ENCODE measurements around the gene XRN2.
A peak's percentile ranks its signal among the peaks of the same experiment; 100 is the strongest.

Gene XRN2, protein sequence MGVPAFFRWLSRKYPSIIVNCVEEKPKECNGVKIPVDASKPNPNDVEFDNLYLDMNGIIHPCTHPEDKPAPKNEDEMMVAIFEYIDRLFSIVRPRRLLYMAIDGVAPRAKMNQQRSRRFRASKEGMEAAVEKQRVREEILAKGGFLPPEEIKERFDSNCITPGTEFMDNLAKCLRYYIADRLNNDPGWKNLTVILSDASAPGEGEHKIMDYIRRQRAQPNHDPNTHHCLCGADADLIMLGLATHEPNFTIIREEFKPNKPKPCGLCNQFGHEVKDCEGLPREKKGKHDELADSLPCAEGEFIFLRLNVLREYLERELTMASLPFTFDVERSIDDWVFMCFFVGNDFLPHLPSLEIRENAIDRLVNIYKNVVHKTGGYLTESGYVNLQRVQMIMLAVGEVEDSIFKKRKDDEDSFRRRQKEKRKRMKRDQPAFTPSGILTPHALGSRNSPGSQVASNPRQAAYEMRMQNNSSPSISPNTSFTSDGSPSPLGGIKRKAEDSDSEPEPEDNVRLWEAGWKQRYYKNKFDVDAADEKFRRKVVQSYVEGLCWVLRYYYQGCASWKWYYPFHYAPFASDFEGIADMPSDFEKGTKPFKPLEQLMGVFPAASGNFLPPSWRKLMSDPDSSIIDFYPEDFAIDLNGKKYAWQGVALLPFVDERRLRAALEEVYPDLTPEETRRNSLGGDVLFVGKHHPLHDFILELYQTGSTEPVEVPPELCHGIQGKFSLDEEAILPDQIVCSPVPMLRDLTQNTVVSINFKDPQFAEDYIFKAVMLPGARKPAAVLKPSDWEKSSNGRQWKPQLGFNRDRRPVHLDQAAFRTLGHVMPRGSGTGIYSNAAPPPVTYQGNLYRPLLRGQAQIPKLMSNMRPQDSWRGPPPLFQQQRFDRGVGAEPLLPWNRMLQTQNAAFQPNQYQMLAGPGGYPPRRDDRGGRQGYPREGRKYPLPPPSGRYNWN

DNA sequence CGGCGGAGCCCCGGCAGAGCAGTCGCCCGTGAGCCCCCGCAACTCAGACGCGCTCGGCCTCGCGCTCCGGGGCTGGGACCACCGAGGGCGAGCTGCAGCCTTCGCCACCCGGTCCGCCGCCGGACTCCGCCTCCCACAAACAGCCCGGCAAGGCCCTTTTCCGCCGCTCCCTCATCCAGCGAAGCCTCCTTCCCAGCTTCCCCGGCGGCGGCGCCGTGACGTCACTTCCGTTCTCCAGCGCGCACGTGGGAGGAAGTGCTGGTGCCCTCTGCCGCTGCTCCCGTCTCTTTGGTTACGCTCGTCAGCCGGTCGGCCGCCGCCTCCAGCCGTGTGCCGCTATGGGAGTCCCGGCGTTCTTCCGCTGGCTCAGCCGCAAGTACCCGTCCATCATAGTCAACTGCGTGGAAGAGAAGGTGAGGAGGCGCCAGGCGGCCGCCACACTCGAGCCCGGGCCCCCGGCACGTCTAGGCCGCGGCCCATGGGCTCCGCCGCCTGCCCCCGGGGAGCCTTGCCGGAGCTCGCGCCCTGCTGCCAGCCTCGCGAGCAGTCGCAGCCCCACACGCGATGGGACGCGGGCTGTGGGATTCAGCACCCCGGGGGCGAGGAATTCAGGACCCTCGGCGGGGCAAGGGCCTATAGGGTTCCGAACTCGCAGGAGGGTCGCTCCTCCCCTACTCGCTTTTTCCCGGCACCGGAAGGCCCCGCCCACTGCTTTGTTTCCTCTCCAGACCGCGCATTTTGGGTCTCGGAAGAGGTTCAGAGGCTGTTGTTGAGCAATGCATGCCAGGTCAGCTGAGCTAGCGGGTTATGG is at the start of gene XRN2:
Gene XRN2, plus strand, starts transcription at position 271 of the 811 bp plus-strand sequence. Its CDS starts 68 bp downstream, at position 339.
- peak; percentile 96 for DNase-seq

DNA sequence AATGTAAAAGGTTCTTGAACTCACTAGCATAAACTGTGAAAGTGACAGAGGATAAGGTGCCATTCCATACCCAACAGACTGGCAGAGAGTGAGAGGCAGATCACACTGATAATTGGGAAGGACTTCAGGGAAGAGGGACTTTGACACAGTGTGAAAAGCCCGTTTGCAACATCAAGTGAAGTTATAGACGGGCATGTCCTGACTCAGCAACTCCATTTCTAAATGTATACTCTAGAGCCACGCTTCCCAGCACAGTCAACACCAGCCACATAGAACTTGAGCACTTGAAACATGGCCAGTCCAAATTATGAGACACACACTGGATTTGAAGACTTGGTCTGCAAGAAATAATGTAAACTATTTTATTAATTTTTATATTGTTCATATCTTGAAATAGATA is 45.9 kb upstream of the XRN2 start:
- DNase-seq, result no peak

DNA sequence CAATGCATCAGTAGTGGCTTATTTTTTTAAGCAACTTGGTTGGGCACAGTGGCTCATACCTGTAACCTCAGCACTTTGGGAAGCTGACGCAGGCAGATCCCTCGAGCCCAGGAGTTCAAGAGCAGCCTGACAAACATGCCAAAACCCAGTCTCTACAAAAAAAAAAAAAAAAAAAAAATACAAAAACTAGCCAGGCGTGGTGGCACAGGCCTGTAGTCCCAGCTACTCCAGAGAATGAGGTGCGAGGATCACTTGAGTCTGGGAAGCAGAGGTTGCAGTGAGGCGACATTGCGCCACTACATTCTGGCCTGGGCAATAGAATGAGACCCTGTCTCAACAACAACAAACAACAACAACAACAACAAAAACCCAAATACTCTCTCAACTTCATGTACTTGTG is 44.7 kb upstream of the XRN2 start:
- DNase-seq, result no peak

DNA sequence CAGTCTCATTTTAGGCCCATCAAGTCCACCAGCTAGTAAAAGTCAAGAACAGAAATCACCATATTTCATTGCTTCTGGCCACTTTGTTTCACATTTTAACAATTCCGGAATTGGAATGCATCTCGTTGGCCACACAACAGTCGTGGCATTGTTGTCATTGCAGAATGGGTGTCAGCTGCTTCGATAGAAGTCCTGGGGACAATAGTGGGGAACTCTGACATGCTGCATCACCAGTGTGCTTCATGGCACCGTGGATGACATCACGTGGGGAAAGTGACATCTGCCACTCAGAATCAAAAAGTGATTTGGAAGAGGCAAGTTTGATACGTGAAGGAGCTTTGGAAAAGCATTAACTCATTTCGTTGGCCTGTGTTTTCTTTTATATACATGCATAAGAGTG is 43.8 kb upstream of the XRN2 start:
- DNase-seq, result no peak

DNA sequence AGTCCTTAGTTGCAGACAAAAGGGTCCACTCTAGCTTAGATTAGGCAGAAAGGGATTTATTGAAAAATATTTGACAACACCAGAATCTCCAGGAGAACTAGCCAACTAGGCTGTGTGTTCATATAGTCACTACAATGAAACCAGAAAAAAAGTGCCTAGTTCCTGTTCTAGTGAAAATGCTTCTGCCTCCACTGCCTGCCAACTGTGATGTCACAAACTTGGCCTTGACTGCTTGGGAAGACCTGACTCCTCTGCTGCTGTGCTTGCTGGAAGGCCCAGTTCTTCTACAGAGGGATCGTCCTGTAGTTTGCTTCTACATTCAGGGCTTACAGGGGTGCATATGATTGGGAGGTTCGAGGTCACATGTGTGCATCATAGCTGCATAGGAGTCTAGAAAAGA is 40.3 kb upstream of the XRN2 start:
- no peak for DNase-seq

DNA sequence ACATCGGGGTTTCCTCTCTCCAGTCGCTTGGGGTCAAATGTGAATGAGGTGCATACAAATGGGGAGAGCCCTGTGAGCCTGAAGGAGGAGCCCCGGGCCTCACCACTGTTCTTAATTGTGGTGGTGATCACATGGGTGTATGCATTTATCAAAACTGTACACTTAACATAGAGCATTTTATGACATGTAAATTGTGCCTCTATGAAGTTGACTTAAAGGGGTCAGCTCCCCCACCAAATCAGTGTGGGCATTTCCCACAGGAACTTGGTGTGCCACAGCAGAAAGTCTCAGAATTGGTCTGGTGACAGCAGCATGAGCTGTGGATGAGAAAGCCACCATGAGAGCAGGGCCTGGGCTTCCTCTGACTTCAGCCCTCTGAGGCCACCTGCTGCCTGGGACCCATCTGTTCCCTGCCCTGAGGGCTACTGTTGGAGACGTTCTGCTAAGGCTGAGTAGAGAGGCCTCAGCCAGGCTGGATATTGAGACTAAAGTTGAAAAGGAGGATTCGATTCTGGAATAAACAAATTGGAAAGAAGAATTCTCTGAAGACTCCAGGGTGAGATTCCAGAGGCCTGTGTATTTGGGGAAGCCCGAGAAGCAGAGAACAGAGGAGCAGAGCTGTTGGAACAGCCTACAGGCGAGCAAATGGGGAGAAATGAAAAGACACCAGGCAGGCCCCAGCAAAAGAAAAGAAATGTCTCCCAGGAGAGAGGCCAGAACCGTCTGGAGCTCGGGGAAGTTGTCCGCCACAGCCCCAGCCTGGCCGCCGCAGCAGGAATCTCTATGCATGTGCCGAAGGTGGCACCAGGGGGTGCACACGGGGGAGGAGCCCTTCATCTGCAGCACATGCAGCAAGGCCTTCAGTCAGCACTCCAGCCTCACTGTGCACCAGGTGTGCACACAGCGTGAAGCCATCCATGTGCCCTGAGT is 37.6 kb upstream of the XRN2 start:
- no peak for DNase-seq

DNA sequence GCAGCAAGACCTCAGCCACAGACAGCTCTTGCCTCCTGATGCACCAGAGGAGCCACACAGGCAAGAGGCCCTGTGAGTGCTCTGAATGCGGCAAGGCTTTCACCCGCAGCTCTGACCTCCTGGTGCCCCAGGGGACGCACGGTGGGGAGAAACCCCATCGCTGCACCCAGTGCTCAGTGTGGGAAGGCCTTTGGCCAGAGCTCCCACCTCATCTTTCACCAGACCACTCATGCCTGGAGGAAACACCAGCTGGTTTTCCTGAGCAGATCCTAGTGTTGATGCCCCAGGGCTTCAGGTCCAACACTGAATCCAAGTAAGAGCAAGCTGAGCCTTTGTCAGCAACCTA is 37.0 kb upstream of the XRN2 start:
- DNase-seq, result no peak

DNA sequence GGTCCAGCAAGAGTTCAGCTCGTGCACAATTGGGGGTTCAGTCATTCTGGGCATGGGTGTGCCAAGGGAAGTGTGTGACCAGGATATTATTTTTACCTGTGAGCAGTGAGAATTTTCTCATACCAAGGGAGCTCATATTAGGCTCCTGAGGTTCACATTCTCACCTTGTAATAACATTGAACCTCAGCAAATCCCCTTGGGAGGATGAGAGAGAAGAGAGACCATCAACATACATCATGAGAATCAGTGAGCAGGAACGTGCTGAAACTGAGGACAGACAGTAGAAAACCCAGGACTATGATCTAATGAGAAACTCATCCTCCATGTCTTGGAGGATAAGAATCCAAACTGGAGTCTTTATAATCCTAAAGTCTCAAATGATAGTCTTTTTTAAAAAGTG is 33.4 kb upstream of the XRN2 start:
- DNase-seq, result no peak

DNA sequence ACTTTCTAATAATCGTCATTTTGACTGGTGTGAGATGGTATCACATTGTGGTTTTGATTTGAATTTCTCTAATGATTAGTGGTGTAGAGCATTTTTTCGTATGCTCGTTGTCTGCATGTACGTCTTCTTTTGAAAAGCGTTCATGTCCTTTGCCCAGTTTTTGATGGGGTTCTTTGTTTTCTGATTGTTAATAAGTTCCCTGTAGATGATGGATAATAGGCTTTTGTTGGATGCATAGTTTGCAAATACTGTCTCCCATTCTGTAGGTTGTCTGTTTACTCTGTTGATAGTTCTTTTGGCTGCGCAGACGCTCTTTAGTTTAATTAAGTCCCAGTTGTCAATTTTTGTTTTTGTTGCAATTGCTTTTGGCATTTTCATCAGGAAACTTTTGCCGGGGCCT is 32.3 kb upstream of the XRN2 start:
- DNase-seq, result no peak

DNA sequence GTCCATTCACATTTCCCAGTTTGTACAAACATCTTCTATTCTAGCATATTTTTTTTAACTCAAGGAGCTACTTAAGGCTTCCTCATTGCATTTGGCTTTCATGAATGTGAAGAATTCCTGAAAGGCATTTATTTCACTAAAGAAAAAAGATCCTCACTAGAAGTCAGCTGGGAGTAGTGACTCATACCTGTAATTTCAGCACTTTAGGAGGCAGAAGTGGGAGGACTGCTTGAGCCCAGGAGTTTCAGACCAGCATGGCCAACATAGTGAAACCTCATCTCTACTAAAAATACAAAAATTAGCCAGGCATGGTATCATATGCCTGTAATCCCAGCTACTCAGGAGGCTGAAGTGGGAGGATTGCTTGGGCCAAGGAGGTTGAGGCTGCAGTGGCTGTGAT is 30.9 kb upstream of the XRN2 start:
- DNase-seq, result no peak

DNA sequence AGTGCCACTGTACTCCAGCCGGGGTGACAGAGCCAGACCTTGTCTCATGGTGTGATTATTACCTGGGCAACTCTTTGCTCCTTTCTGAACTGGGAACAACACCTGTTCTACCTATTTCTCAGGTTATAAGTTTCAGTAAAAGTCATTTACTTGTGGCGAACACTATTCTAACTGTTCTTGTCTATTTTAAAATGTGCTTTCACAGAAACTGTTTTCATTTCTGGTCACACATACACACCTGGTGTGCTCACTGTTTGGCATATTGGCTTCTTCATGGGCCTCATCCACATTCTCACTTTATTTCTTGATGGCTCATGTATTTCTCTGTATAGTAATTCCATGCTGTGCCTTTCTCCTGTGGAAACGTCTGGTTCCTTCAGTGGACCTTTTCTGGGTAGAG is 30.5 kb upstream of the XRN2 start:
- no peak for DNase-seq

DNA sequence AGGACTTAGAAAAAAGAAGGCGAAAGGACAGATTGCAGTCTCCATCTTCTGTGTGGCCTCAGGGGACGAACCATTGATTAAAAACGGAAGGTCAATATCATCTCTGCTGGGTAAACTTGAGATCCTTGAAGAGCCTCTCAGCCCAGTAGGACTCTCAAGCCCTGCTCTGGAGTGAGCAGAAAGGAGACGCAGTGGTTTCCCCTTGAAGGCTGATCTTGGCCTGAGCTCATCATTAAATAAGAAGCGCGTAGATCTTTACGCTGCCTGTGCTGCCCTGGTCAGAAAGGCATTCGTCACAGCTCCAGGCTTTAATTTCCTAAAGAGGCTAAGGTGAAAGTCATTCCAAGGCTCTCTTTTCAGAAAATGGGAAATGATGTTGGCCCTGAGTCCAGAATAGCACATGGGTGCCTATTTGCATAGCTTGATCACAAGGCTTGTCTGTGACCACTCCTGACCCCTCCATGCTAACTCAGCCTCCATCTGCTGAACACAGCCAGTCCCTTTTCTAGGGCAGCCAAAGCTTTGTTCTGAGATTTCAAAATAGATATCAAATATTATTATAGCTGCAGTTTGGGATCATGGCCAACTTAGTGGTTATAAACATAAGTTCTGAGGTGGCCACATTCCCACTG is 29.3 kb upstream of the XRN2 start:
- no peak for DNase-seq

DNA sequence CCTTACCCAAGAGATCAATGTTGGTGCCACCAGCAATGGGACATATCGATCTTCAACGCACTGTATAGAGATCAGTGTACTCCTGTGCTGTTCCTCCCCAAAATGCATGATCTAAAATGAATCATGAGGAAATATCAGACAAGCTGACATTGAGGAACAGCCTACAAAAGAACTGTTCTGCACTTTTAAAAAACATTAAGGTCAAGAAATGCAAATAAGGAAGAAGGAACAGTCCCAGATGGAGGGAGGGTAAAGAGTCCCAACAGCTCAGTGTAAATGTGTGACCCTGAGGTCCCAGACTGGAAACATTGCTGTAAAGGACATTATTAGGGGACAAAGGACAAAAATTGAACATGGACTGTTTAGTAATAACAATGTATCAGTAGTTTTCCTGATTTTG is 24.3 kb upstream of the XRN2 start:
- no peak for DNase-seq

DNA sequence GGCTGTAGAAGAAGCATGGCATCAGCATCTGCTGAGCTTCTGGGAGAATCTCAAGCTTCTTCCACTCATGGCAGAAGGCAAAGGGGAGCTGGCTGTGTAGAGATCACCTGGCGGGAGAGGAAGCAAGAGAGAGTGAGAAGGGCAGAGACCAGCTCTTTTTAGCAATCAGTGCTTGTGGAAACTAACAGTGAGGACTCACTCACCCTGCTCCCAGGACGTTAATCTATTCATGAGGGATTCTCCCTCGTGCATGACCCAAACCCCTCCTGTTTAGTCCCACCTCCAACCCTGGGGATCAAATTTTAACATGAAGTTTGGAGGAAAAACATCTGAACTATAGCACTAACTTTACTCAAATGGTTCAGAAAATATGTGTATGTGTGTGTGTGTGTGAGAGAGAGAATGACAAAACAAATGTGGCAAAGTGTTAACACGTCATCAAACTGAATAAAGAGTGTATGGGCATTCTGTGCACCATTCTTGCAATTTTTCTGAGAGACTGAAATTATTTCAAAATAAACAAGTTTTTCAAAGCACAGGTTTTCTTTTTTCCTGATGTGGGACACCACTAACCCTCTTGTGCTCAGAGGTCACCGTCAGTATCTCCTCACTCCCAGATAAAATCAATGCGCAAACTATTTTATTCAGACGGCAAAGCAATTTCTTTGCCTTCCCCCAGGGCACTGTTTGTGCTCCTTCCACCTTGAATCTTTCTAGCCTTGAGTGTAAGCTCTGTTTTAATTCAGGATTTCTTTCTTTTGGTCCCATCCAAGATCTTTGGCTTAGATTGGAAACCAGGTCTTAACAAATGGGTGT is 23.2 kb upstream of the XRN2 start:
- no peak for DNase-seq

DNA sequence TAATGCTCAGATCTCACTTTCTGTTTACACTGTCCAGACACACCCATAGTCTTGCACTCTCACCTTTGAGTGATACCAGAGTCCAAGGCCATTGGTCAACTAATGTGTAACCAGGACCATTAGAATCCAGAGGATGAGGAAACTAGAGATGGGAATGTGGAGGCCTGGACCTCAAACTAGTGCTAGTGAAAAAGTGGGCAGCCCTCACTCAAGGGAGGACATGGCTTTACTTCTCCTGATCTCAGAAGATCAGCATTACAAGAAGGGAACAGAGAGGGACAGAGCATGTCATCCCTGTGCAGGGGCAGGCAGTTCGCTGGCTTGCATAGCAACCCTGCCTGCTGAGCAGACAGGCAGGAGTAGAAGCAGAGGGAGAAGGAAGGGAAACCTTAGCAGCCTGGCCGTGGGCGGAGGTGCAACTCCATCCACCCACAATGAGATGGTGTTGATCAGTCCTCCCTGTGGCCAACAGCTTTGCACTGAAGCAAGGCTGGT is 22.6 kb upstream of the XRN2 start:
- no peak for DNase-seq

DNA sequence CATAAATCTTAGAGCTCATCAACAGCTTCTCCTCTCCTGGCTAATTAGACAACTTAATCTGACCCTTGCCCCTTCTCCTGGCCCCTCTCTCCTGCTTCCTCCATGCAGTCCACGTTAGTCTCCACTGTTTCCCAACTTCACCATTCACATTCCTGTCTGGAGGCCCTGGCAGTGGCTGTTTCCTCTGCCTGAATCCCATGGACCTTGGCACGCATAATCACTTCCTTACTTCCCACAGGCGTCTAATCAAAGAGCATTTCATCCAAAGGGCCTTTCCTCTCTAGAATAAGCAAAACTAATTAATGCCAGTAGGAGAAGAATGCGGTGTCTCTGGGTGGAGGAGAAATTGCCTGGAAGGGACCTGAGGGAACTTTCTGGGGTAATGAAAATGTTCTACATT is 16.4 kb upstream of the XRN2 start:
- no peak for DNase-seq

DNA sequence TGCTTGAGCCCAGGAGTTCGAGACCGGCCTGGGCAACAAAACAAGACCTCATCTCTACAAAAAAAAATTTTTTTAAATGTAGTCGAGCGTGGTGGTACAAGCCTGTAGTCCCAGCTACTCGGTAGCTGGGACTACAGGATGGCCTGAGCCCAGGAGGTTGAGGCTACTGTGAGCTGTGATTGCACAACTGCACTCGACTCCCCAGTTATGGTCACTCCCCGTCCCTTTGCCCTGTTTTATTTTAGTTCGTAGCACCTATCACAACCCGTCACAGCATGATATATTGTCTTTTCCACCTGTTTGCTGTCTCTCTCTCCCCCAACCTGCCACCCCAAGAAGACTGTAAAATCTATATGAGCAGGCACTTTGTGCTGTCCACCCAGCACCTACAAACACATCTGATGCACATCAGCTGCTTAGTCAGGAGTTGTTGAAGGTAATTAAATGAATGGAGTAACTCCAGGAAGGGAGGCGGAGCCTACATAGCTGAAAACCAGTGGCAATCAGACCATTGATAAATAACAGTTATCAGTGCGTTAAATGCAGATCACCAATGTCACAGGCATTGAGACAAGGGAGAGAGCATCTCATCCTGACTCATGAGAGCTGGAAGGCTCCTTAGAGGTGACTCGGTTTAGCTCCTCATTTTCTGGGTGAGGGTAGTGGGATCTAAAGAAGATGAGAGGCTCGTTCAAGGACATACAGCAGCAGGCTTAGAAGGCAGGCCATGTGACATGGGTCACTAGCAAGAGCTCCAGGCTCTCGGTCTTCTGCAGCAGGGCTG is 14.4 kb upstream of the XRN2 start:
- DNase-seq, result no peak

DNA sequence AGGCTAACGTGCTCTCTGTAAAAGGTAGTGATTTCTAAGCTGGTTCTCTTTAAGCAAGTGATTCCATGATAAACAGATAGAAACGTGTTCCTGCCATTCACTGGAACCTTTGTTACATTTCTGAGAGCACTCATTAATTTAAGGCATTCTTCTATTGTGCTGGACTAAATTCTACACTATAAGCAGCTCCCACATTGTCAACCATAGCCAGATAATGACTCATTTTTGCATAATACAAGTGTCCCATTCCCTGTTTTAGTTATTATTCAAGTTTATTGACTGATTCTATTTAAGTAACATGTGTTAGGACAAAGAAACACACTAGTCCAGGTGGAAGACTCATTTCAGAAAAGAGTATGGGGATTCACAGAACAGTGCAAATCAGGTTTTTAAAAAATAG is 13.5 kb upstream of the XRN2 start:
- no peak for DNase-seq

DNA sequence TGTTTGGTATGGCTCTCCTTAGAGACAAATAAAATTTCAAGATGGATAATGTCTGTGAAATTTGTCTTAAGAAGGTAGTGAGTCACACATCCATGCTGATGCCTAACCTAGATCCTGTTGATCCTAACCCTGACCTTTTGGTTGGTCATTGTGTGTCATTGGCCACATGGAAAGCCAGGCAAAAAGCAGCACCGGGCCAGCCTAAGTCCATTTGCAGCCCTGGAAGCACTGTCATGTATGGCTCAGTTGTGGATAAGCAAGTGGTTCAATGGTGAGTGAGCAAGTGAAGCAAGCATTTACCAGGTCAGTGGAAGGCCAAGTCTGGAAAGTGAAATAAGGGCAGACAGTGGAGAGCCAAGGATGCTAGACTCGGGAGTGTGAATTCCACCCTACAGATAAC is 12.1 kb upstream of the XRN2 start:
- DNase-seq, result no peak

DNA sequence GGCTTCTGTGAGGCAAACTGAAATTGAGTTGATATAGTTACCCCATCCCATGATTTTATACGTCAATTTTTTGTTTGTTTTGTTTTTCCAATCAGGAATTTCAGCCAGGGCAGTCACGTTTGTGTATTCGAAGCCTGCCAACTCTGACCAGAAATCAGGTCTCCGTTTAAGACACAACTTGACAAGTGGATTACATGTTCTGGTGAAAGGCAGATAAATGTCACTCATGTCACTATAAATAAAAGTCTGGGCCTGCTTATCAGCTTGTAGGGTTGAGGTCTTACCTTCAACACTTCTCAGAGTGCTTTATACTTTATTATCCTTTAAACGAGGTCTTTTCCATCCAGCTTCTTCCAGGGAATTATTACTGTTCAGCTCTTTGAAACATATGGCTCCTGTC is 8.4 kb upstream of the XRN2 start:
- DNase-seq, result no peak

All from activated naive CD4-positive, alpha-beta T cell treated with anti-CD3 and anti-CD28 coated beads, Interleukin-2, amount 50 U/mL, for 16 hours (primary cell).